H1 (cell line): ENCODE results near the gene RTF1. TPM values are rescaled to one million over a fixed set of nuclear protein-coding genes. Genes with fewer than 3 reads are reported as not detected.

Source experiments
- CTCF ChIA-PET: fragments of 300-600 bp; sonication (Branson Sonifier 250); formaldehyde crosslinking; loops from one replicate; lab custom pipeline; 2021; ENCODE audit not compliant: partially characterized antibody; lab: Charles Lee
- POLR2A ChIA-PET: fragments of 300-600 bp; sonication (Branson Sonifier 250); formaldehyde crosslinking; loops from one replicate; lab custom pipeline; 2021; ENCODE audit warnings: inconsistent platforms; ENCODE audit not compliant: partially characterized antibody; lab: Charles Lee
- DNase-seq, 2 experiments: peaks; one replicate each; pipeline versions ENCODE4 v3.0.0 to v3.0.0-alpha.2; 2010 to 2022; ENCODE audit warnings: low spot score in 2 of 2, low read depth in 1 of 2, mixed read lengths in 1 of 2
- FAIRE-seq: peaks from 2 replicates; lab custom pipeline; 2011; peaks lifted over from hg19 to GRCh38; lab: Jason Lieb, UNC
- H2AFZ ChIP-seq: 2 replicates; pipeline ENCODE4 v1.8.1; 2012; ENCODE audit warnings: low read length, inconsistent platforms
- H2AK5ac ChIP-seq: 2 replicates; pipeline ENCODE4 v1.6.1; 2013; ENCODE audit warnings: low read depth, low read length
- H2BK120ac ChIP-seq: replicated peaks from 2 replicates; pipeline ENCODE3; 2013; ENCODE audit warnings: low read depth, low read length, inconsistent platforms
- H2BK12ac ChIP-seq: 2 replicates; pipeline ENCODE4 v1.6.1; 2013; ENCODE audit warnings: low read depth, low read length
- H2BK15ac ChIP-seq: 2 replicates; pipeline ENCODE4 v1.6.1; 2013; ENCODE audit warnings: low read length
- H2BK20ac ChIP-seq: 2 replicates; pipeline ENCODE4 v1.6.1; 2013; ENCODE audit warnings: low read length
- H2BK5ac ChIP-seq: 2 replicates; pipeline ENCODE4 v1.6.1; 2013; ENCODE audit warnings: low read depth, low read length
- H3K14ac ChIP-seq: 2 replicates; pipeline ENCODE4 v1.6.1; 2013; ENCODE audit warnings: inconsistent platforms; ENCODE audit not compliant: insufficient read length
- H3K18ac ChIP-seq: 2 replicates; pipeline ENCODE4 v1.6.1; 2013; ENCODE audit warnings: low read length; ENCODE audit errors: extremely low read depth
- H3K23ac ChIP-seq: 2 replicates; pipeline ENCODE4 v1.6.1; 2013; ENCODE audit warnings: inconsistent platforms; ENCODE audit not compliant: insufficient read length
- H3K23me2 ChIP-seq: 2 replicates; pipeline ENCODE4 v1.6.1; 2013; ENCODE audit warnings: low read depth, low read length
- H3K27ac ChIP-seq: 2 replicates; pipeline ENCODE4 v1.6.1; 2011; ENCODE audit warnings: low read depth, low read length, inconsistent platforms
- H3K27me3 ChIP-seq, 4 experiments: replicated peaks in 1 of 4; 1 replicate in 1 of 4; 2 replicates in 3 of 4; pipeline versions ENCODE4 v1.6.1 to v1.8.1; 2011 to 2013; ENCODE audit warnings: low read length in 3 of 4, mild to moderate bottlenecking in 3 of 4, inconsistent platforms in 2 of 4, mixed read lengths in 2 of 4, moderate library complexity in 1 of 4; ENCODE audit not compliant: control insufficient read depth in 3 of 4, insufficient read depth in 3 of 4; ENCODE audit errors: extremely low read depth in 1 of 4
- H3K36me3 ChIP-seq, 4 experiments: 2 replicates each; pipeline versions ENCODE4 v1.6.1 to v1.8.1; 2011 to 2013; ENCODE audit warnings: mild to moderate bottlenecking in 4 of 4, low read length in 3 of 4, moderate library complexity in 2 of 4, control low read depth in 1 of 4, inconsistent platforms in 1 of 4; ENCODE audit not compliant: insufficient read depth in 4 of 4, control insufficient read depth in 2 of 4
- H3K4ac ChIP-seq: replicated peaks from 2 replicates; pipeline ENCODE3; 2013; ENCODE audit warnings: low read length, low read depth, mixed read lengths, inconsistent platforms; ENCODE audit not compliant: insufficient read length
- H3K4me1 ChIP-seq, 4 experiments: replicated peaks in 1 of 4; 1 replicate in 1 of 4; 2 replicates in 3 of 4; pipeline versions ENCODE4 v1.6.1 to v1.8.1; 2011 to 2013; ENCODE audit warnings: low read length in 3 of 4, inconsistent platforms in 2 of 4, mixed read lengths in 1 of 4; ENCODE audit not compliant: insufficient read depth in 4 of 4, control insufficient read depth in 3 of 4
- H3K4me2 ChIP-seq, 2 experiments: 2 replicates each; pipeline versions ENCODE4 v1.6.1 to v1.8.1; 2011 to 2013; ENCODE audit warnings: low read depth in 2 of 2, low read length in 2 of 2, control low read depth in 1 of 2, inconsistent platforms in 1 of 2, mild to moderate bottlenecking in 1 of 2; ENCODE audit not compliant: insufficient read depth in 1 of 2
- H3K4me3 ChIP-seq, 4 experiments: fragments of 200-600, 300-600 bp in 1 of 4; sonication (generic), shearing (Covaris generic), sonication (Bioruptor Twin) in 1 of 4; 2 replicates each; pipeline versions ENCODE4 v1.5.1 to v1.8.1; 2011 to 2016; ENCODE audit warnings: low read length in 4 of 4, low read depth in 3 of 4, control low read depth in 2 of 4, inconsistent platforms in 2 of 4, mild to moderate bottlenecking in 2 of 4, mixed read lengths in 1 of 4, moderate library complexity in 1 of 4; ENCODE audit not compliant: insufficient read depth in 2 of 4; ENCODE audit errors: extremely low read depth in 1 of 4
- H3K56ac ChIP-seq: replicated peaks from 2 replicates; pipeline ENCODE3; 2013; ENCODE audit warnings: low read depth, mild to moderate bottlenecking, mixed read lengths, low read length, inconsistent platforms; ENCODE audit not compliant: insufficient read length
- H3K79me1 ChIP-seq: 2 replicates; pipeline ENCODE4 v1.6.1; 2013; ENCODE audit warnings: low read depth, low read length, control low read depth
- H3K79me2 ChIP-seq, 2 experiments: 2 replicates each; pipeline versions ENCODE4 v1.6.1 to v1.8.1; 2012 to 2013; ENCODE audit warnings: low read length in 2 of 2, mild to moderate bottlenecking in 2 of 2, inconsistent platforms in 1 of 2; ENCODE audit not compliant: insufficient read depth in 2 of 2, control insufficient read depth in 1 of 2
- H3K9ac ChIP-seq, 4 experiments: replicated peaks in 1 of 4; 1 replicate in 1 of 4; 2 replicates in 3 of 4; pipeline versions ENCODE4 v1.6.1 to v1.8.1; 2011 to 2013; ENCODE audit warnings: low read depth in 3 of 4, low read length in 3 of 4, control low read depth in 2 of 4, mild to moderate bottlenecking in 2 of 4, moderate library complexity in 2 of 4, inconsistent platforms in 1 of 4; ENCODE audit errors: extremely low read depth in 1 of 4
- H3K9me3 ChIP-seq, 2 experiments: 2 replicates each; pipeline versions ENCODE4 v1.6.1 to v1.8.1; 2012 to 2013; ENCODE audit warnings: mild to moderate bottlenecking in 2 of 2, moderate library complexity in 2 of 2, control low read depth in 1 of 2, inconsistent platforms in 1 of 2, low read depth in 1 of 2, low read length in 1 of 2, mixed read lengths in 1 of 2; ENCODE audit not compliant: insufficient read depth in 2 of 2
- H4K20me1 ChIP-seq, 2 experiments: replicated peaks in 1 of 2; 2 replicates each; pipeline versions ENCODE3 to v1.8.1; 2011 to 2013; ENCODE audit warnings: inconsistent platforms in 2 of 2, low read length in 2 of 2, mild to moderate bottlenecking in 1 of 2; ENCODE audit not compliant: insufficient read depth in 2 of 2, control insufficient read depth in 1 of 2
- H4K5ac ChIP-seq: 2 replicates; pipeline ENCODE4 v1.6.1; 2013; ENCODE audit warnings: low read length, low read depth, mixed read lengths, inconsistent platforms; ENCODE audit not compliant: insufficient read length
- H4K8ac ChIP-seq: 2 replicates; pipeline ENCODE4 v1.8.0; 2013; ENCODE audit warnings: mild to moderate bottlenecking, moderate library complexity, low read length, inconsistent platforms; ENCODE audit not compliant: insufficient read depth; ENCODE audit errors: extremely low read depth
- H4K91ac ChIP-seq: replicated peaks from 2 replicates; pipeline ENCODE3; 2013; ENCODE audit warnings: low read length, mixed read lengths, inconsistent platforms; ENCODE audit not compliant: insufficient read length
- ASH2L ChIP-seq: fragments of 200-600, 300-600 bp; sonication (generic); IDR thresholded peaks from one replicate; pipeline ENCODE4 v1.7.1; 2017; ENCODE audit warnings: low read length
- CBX8 ChIP-seq: fragments of 300-800, 300-1000 bp; sonication (generic); IDR thresholded peaks from 2 replicates; pipeline ENCODE4 v1.7.1; 2016; ENCODE audit warnings: low read depth, low read length, borderline replicate concordance
- CTBP2 ChIP-seq: IDR thresholded peaks from 2 replicates; pipeline ENCODE4 v1.7.0; 2011; ENCODE audit warnings: borderline replicate concordance, mild to moderate bottlenecking, moderate library complexity, mixed read lengths, low read length; ENCODE audit not compliant: insufficient read depth, insufficient read length
- RAD21 ChIP-seq, 2 experiments: IDR thresholded peaks in 1 of 2; conservative IDR thresholded peaks in 1 of 2; 2 replicates each; pipeline ENCODE4 v1.6.1; 2011; ENCODE audit warnings: low read depth in 2 of 2, low read length in 2 of 2, improper control_type of control experiment in 1 of 2, inconsistent platforms in 1 of 2, mild to moderate bottlenecking in 1 of 2, moderate library complexity in 1 of 2
- RBBP5 ChIP-seq: IDR thresholded peaks from 2 replicates; pipeline ENCODE4 v1.7.1; 2012; ENCODE audit warnings: low read depth, mild to moderate bottlenecking, inconsistent platforms, low read length, moderate library complexity, borderline replicate concordance
- SIN3A ChIP-seq, 2 experiments: IDR thresholded peaks in 1 of 2; conservative IDR thresholded peaks in 1 of 2; 2 replicates each; pipeline ENCODE4 v1.6.1; 2011 to 2012; ENCODE audit warnings: low read length in 2 of 2, improper control_type of control experiment in 1 of 2, low read depth in 1 of 2, mild to moderate bottlenecking in 1 of 2
- SIX5 ChIP-seq: IDR thresholded peaks from 2 replicates; pipeline ENCODE4 v1.6.1; 2011; ENCODE audit warnings: mild to moderate bottlenecking, low read depth, low read length
- SUZ12 ChIP-seq: fragments of 200-600 bp; sonication (generic); IDR thresholded peaks from 2 replicates; pipeline ENCODE4 v1.6.1; 2012; ENCODE audit warnings: mild to moderate bottlenecking, inconsistent platforms, low read length, moderate library complexity, mixed read lengths
- TEAD4 ChIP-seq: IDR thresholded peaks from 2 replicates; pipeline ENCODE4 v1.6.1; 2012; ENCODE audit warnings: low read depth, low read length, inconsistent platforms, mixed read lengths
- WGBS, 2 experiments: shearing (Covaris generic) in 1 of 2; methylation state at CpG; one replicate each; pipeline versions ENCODE4 v1.1.6 to v1.1.7; 2013 to 2015; ENCODE audit warnings: low lambda C conversion rate in 2 of 2, mixed read lengths in 2 of 2, inconsistent platforms in 1 of 2, low coverage in 1 of 2, missing lambda C conversion rate in 1 of 2; ENCODE audit not compliant: insufficient replicate concordance in 2 of 2, insufficient coverage in 1 of 2, insufficient read length in 1 of 2; ENCODE audit errors: extremely low coverage in 1 of 2, missing lambda C conversion rate in 1 of 2; 5-methylcytosine and 5-hydroxymethylcytosine counted together
- polyA plus RNA-seq, 7 experiments: library from polyadenylated mRNA; depleted of rRNA in 3 of 7; stranded (reverse) in 5 of 7; unstranded in 2 of 7; fragments of >200 nt in 5 of 7; fragments of 200-250 nt in 2 of 7; gene quantifications; 1 replicate in 5 of 7; 2 replicates in 1 of 7; 4 replicates in 1 of 7; pipeline versions ENCODE4 v1.2.1 to v1.2.3, GENCODE V29; 2011 to 2013; ENCODE audit warnings: missing spikeins in 2 of 7, mixed read lengths in 2 of 7
- total RNA-seq: library from RNA; stranded (reverse); fragmentation: NEBNext Ultra II Directional; extraction: Animal tissue kit (Norgen Biotek cat#: 25700); gene quantifications from 2 replicates; pipeline ENCODE4 v1.2.1, GENCODE V29; 2021
- TF ChIP-seq, protein P1 (sequence below): IDR thresholded peaks from 2 replicates; pipeline ENCODE4 v1.6.1; 2012; ENCODE audit warnings: inconsistent platforms

The RTF1 gene
- total and polyA plus RNA-seq, 2 of the 8 experiments (the other 6 are each of a cell fraction or from before 2014, with no cell fraction given), result 22.6 to 47.7 TPM

DNA sequence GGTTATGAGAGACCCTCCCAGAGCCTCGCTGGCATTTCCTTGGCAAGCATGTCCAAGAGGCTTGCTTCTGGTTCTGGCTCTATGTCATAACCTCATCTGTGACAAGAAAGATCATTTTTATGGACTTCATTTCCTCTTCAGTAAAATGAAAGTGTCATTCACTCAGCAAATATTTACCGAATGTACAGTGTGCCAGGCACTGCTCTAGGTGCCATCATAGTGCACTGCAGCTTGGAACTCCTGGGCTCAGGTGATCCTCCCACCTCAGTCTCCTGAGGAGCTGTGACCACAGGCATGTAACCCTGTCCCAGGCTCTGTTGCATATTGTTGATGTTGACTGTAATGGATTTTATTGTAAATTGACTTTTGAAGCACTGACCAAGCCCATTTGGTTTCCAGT, 58.0 kb downstream of the RTF1 start:
- H3K4ac ChIP-seq, result no peak overlapping the region
- 90% methylated on average over 2 of the region's 2 CpGs; no CpG with 5 or more reads in 1 of the 2 experiments for WGBS, 2 experiments
- no peak overlapping the region for H2BK5ac ChIP-seq
- H4K20me1 ChIP-seq, result peaks cover 0 to 3% of the 10 kb centered on the region in 2 experiments
- H2AFZ ChIP-seq, result no peak overlapping the region
- no peaks in the 10 kb centered on the region for H3K79me2 ChIP-seq
- H3K27ac ChIP-seq, result no peak overlapping the region
- H2AK5ac ChIP-seq, result no peak overlapping the region
- H3K9ac ChIP-seq, result no peak overlapping the region
- H3K23ac ChIP-seq, result no peak overlapping the region
- no peaks in the 10 kb centered on the region for H3K4me1 ChIP-seq
- POLR2A ChIA-PET, result interaction anchor here (1.2 kb wide), 1 partner anchor 10 kb away, joined by 4 read pairs; no protein-coding TSS in a partner anchor
- H3K27me3 ChIP-seq, result no peaks in the 10 kb centered on the region
- H3K18ac ChIP-seq, result no peak overlapping the region
- no peak overlapping the region for H4K8ac ChIP-seq
- H3K9me3 ChIP-seq, result no peaks in the 10 kb centered on the region
- no peak overlapping the region for H3K4me2 ChIP-seq
- H3K79me1 ChIP-seq, result no peaks in the 10 kb centered on the region
- H4K5ac ChIP-seq, result no peak overlapping the region
- CTCF ChIA-PET, result interaction anchor here (0.5 to 2.3 kb wide), 2 partner anchors 9 to 49 kb away, joined by 3 to 10 read pairs; no protein-coding TSS in a partner anchor
- H3K23me2 ChIP-seq, result no peaks in the 10 kb centered on the region
- H3K56ac ChIP-seq, result no peak overlapping the region
- no peak overlapping the region for H2BK20ac ChIP-seq
- peaks cover 31 to 72% (median 63%) of the 10 kb centered on the region in 4 experiments for H3K36me3 ChIP-seq
- no peak overlapping the region for H3K4me3 ChIP-seq
- TF ChIP-seq CBX8 (no peak), TEAD4 (no peak), ASH2L (no peak), SIX5 (no peak), SUZ12 (no peak), RAD21 (IDR thresholded peaks at IDR 0.05 in 1 of 2, conservative IDR thresholded peaks at IDR 0.05 in 1 of 2; ENCODE audit: low read depth in 2 of 2, low read length in 2 of 2) (no peak), CTBP2 (no peak), SIN3A (conservative IDR thresholded peaks at IDR 0.05 in 1 of 2, IDR thresholded peaks at IDR 0.05 in 1 of 2; ENCODE audit: low read depth in 1 of 2, low read length in 2 of 2) (no peak), RBBP5 (no peak)
- TF ChIP-seq, protein P1, sequence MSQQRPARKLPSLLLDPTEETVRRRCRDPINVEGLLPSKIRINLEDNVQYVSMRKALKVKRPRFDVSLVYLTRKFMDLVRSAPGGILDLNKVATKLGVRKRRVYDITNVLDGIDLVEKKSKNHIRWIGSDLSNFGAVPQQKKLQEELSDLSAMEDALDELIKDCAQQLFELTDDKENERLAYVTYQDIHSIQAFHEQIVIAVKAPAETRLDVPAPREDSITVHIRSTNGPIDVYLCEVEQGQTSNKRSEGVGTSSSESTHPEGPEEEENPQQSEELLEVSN, result no peak
- H2BK15ac ChIP-seq, result no peak overlapping the region
- H3K14ac ChIP-seq, result no peak overlapping the region
- H4K91ac ChIP-seq, result no peak overlapping the region
- FAIRE-seq (no peak), DNase-seq (no peak)
- no peak overlapping the region for H2BK12ac ChIP-seq
- H2BK120ac ChIP-seq, result no peak overlapping the region
